ENCODE measurements around the gene KANTR. TPM values are rescaled to one million over a fixed set of nuclear protein-coding genes. Genes with fewer than 3 reads are reported as not detected.

KANTR gene
- total and polyA plus RNA-seq, 2 donors (not counting 3 experiments of a cell fraction or from before 2014, with no cell fraction given), result 3.1 to 9.8 TPM

- POLR2A ChIA-PET, result no interaction called here
- H3K9me3 ChIP-seq (replicated peaks; ENCODE audit: control insufficient read depth, insufficient read depth, low read length), result no peaks in the 10 kb centered on the region
- CTCF ChIA-PET, result no interaction called here
- no peaks in the 10 kb centered on the region for H3K36me3 ChIP-seq (ENCODE audit: control insufficient read depth in 2 of 2, extremely low read depth in 1 of 2, insufficient read depth in 2 of 2, low read length in 2 of 2)
- no peak overlapping the region for H2AFZ ChIP-seq (ENCODE audit: low read depth, low read length)
- no peaks in the 10 kb centered on the region for H3K9me1 ChIP-seq (replicated peaks; ENCODE audit: control insufficient read depth, extremely low read depth, insufficient read depth, low read length)
- no peaks in the 10 kb centered on the region for H3K4me1 ChIP-seq (ENCODE audit: control insufficient read depth, extremely low read depth, insufficient read depth, low read length)
- TF ChIP-seq, protein P1, sequence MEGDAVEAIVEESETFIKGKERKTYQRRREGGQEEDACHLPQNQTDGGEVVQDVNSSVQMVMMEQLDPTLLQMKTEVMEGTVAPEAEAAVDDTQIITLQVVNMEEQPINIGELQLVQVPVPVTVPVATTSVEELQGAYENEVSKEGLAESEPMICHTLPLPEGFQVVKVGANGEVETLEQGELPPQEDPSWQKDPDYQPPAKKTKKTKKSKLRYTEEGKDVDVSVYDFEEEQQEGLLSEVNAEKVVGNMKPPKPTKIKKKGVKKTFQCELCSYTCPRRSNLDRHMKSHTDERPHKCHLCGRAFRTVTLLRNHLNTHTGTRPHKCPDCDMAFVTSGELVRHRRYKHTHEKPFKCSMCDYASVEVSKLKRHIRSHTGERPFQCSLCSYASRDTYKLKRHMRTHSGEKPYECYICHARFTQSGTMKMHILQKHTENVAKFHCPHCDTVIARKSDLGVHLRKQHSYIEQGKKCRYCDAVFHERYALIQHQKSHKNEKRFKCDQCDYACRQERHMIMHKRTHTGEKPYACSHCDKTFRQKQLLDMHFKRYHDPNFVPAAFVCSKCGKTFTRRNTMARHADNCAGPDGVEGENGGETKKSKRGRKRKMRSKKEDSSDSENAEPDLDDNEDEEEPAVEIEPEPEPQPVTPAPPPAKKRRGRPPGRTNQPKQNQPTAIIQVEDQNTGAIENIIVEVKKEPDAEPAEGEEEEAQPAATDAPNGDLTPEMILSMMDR (IDR thresholded peaks at IDR 0.05; ENCODE audit: extremely low read depth in 1 of 2, insufficient read depth in 1 of 2, low read depth in 1 of 2, low read length in 2 of 2), result no peak
- TF ChIP-seq FOS (IDR thresholded peaks at IDR 0.05; ENCODE audit: borderline replicate concordance, insufficient read depth, low read length), result no peak
- TF ChIP-seq EZH2 (IDR thresholded peaks at IDR 0.05; ENCODE audit: borderline replicate concordance, low read depth, low read length, severe bottlenecking), result no peak
- TF ChIP-seq POLR2AphosphoS5 (IDR thresholded peaks at IDR 0.05; ENCODE audit: insufficient read depth, low read depth, low read length), result no peak
- no peak for TF ChIP-seq MAX (IDR thresholded peaks at IDR 0.05; ENCODE audit: insufficient read depth, insufficient read length)
- no peak for TF ChIP-seq JUN (IDR thresholded peaks at IDR 0.05; ENCODE audit: borderline replicate concordance, insufficient read depth, insufficient read length, low read depth)
- TF ChIP-seq POLR2A (IDR thresholded peaks at IDR 0.05; ENCODE audit: low read depth, low read length), result no peak
- TF ChIP-seq GATA2 (IDR thresholded peaks at IDR 0.05; ENCODE audit: insufficient read depth, insufficient read length, low read depth, low read length), result no peak
- TF ChIP-seq MYC (IDR thresholded peaks at IDR 0.05; ENCODE audit: low read depth, low read length), result no peak
- H3K4me2 ChIP-seq (ENCODE audit: insufficient read depth, low read length), result no peak overlapping the region
- DNase-seq (ENCODE audit: low read depth, low spot score) (no peak), FAIRE-seq (no peak)
- H4K20me1 ChIP-seq (replicated peaks; ENCODE audit: control insufficient read depth, extremely low read depth, insufficient read depth, low read length), result no peaks in the 10 kb centered on the region
- H3K79me2 ChIP-seq (ENCODE audit: control insufficient read depth, insufficient read depth, low read length), result no peaks in the 10 kb centered on the region
- no TSS peak for BruUV-seq (replicated peaks)
- no peak overlapping the region for H3K9ac ChIP-seq (replicated peaks; ENCODE audit: extremely low read depth, insufficient read depth, low read length)
- intact Hi-C loops (cut with micrococcal nuclease) (no loop called here), dilution Hi-C loops (cut with MboI; ENCODE audit: extremely low pct_ligation_motif_present, low sequenced_read_pairs) (no loop called here)
- no peak overlapping the region for H3K4me3 ChIP-seq (replicated peaks in 1 of 3; ENCODE audit: insufficient read depth in 1 of 3, low read depth in 1 of 3, low read length in 3 of 3)
- H3K27ac ChIP-seq (ENCODE audit: insufficient read depth, low read depth, low read length), result no peak overlapping the region
- no peaks in the 10 kb centered on the region for H3K27me3 ChIP-seq (ENCODE audit: control insufficient read depth in 2 of 2, insufficient read depth in 2 of 2, low read length in 2 of 2)
These were observed 28.1 kb downstream of the KANTR start for GRCh38 chrX:53122013-53122412.
